Activated CD8-positive, alpha-beta T cell treated with anti-CD3 and anti-CD28 coated beads for 36 hours (primary cell): ENCODE data around the gene SERPINF2. TPM values are rescaled to one million over a fixed set of nuclear protein-coding genes. Genes with fewer than 3 reads are reported as not detected.

Experiments
- ATAC-seq: fragments of 200-7000 bp; cut with Tn5 transposase; one replicate; pipeline ENCODE4 v1.10.0; 2021; ENCODE audit warnings: mild to moderate bottlenecking, moderate library complexity
- CTCF ChIA-PET: fragments of 350-600 bp; sonication (Branson Sonifier 250); formaldehyde crosslinking; loops from one replicate; lab custom pipeline; 2021; ENCODE audit warnings: antibody characterized with exemption; lab: Charles Lee
- POLR2A ChIA-PET: fragments of 350-600 bp; sonication (Branson Sonifier 250); formaldehyde crosslinking; loops from one replicate; lab custom pipeline; 2021; ENCODE audit warnings: antibody characterized with exemption; lab: Charles Lee
- DNase-seq: peaks from one replicate; pipeline ENCODE4 v3.0.0-alpha.2; 2020
- H3K27ac Mint-ChIP-seq: one replicate; pipeline ENCODE4 v1.8.0; 2021; ENCODE audit warnings: mild to moderate bottlenecking, mixed read lengths
- H3K27me3 Mint-ChIP-seq: one replicate; pipeline ENCODE4 v1.8.0; 2021; ENCODE audit warnings: mixed read lengths
- H3K36me3 Mint-ChIP-seq: one replicate; pipeline ENCODE4 v1.8.0; 2021; ENCODE audit warnings: low read depth, mixed read lengths
- H3K4me1 Mint-ChIP-seq: one replicate; pipeline ENCODE4 v1.8.0; 2021; ENCODE audit warnings: low read depth, mixed read lengths
- H3K4me3 Mint-ChIP-seq: one replicate; pipeline ENCODE4 v1.8.0; 2021; ENCODE audit warnings: mild to moderate bottlenecking, moderate library complexity, mixed read lengths
- H3K9me3 Mint-ChIP-seq: one replicate; pipeline ENCODE4 v1.8.0; 2021; ENCODE audit warnings: mixed read lengths
- intact Hi-C: fragments of 100-400 bp; cut with micrococcal nuclease; formaldehyde crosslinking; loops from one replicate; pipeline ENCODE4 v1.10.0; 2022
- total RNA-seq, 2 experiments: library from RNA; stranded (reverse); gene quantifications; one replicate each; pipeline ENCODE4 v1.2.3, GENCODE V29; 2021
- TF ChIP-seq, protein P1 (sequence below): fragments of 200-600 bp; IDR thresholded peaks from one replicate; pipeline ENCODE4 v1.8.0; 2022; ENCODE audit warnings: antibody characterized with exemption, mild to moderate bottlenecking

The SERPINF2 gene
- total RNA-seq, 2 experiments from 2014 or later: 0.11 to 0.18 TPM

DNA sequence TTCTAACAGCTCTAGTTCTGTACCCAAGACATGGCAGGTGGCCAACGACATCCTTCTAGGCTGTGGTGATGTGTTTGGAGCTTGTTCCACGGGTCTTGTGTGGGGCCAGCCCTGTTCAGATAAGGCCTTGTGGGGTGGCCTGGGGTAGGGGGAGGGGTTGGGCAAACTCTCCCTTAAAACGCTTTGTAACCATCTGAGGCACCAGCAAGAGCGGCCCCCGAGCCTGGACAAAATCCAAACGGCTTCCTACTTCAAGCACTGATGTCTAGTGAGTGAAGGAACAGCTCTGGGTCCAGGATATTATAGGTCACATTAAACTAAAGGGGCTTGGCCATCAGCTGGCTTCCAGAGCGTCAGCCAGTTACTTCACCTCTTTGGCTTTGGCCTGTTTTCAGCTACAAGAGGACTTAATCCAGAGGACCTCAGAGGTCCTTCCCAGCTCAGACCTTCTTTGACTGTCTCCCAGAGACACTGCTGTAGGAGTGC is 31.1 kb downstream of the SERPINF2 start:
- intact Hi-C loops: loop anchor here (10.0 kb wide), 1 partner anchor 49 kb away; the partner anchor contains the start of gene WDR81
- H3K27me3 Mint-ChIP-seq: no peaks in the 10 kb centered on the region
- ATAC-seq: no peak
- POLR2A ChIA-PET: interaction anchor here (0.9 to 1.4 kb wide), 3 partner anchors 9 to 55 kb away, joined by 3 to 5 read pairs (median 4); no protein-coding TSS in a partner anchor
- H3K27ac Mint-ChIP-seq: peak overlapping the region; percentile 18
- H3K9me3 Mint-ChIP-seq: no peaks in the 10 kb centered on the region
- CTCF ChIA-PET: interaction anchor here (0.8 to 2.8 kb wide), 5 partner anchors 9 to 105 kb away, joined by 3 to 11 read pairs (median 3); no protein-coding TSS in a partner anchor
- no peak for DNase-seq
- TF ChIP-seq, protein P1, sequence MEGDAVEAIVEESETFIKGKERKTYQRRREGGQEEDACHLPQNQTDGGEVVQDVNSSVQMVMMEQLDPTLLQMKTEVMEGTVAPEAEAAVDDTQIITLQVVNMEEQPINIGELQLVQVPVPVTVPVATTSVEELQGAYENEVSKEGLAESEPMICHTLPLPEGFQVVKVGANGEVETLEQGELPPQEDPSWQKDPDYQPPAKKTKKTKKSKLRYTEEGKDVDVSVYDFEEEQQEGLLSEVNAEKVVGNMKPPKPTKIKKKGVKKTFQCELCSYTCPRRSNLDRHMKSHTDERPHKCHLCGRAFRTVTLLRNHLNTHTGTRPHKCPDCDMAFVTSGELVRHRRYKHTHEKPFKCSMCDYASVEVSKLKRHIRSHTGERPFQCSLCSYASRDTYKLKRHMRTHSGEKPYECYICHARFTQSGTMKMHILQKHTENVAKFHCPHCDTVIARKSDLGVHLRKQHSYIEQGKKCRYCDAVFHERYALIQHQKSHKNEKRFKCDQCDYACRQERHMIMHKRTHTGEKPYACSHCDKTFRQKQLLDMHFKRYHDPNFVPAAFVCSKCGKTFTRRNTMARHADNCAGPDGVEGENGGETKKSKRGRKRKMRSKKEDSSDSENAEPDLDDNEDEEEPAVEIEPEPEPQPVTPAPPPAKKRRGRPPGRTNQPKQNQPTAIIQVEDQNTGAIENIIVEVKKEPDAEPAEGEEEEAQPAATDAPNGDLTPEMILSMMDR: no peak
- peaks cover 9% of the 10 kb centered on the region for H3K36me3 Mint-ChIP-seq
- H3K4me3 Mint-ChIP-seq: no peak overlapping the region
- H3K4me1 Mint-ChIP-seq: peaks cover 22% of the 10 kb centered on the region

DNA sequence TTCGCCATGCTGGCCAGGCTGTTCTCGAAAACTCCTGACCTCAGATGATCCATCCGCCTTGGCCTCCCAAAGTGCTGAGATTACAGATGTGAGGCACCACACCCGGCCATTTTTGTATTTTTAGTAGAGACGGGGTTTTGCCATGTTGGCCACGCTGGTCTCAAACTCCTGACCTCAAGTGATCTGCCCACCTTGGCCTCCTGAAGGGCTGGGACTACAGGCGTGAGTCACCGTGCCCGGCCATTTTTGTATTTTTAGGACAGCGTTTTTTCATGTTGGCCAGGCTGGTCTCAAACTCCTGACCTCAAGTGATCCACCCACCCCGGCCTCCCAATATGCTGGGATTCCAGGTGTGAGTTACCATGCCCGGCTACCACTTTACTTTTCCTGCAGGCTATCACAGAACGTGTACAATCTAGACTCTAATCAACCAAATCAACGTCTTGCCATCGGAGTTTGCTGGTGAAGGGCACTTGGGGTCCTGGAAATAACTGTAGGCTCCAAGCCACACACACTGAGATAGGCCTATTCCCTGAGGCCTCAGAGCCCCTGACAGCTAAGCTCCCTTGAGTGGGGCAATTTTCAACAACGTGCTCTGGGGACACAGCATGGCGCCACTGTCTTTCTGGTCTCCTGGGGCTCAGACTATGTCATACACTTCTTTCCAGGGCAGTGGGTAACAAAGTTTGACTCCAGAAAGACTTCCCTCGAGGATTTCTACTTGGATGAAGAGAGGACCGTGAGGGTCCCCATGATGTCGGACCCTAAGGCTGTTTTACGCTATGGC is 31.9 kb downstream of the SERPINF2 start:
- POLR2A ChIA-PET: interaction anchor here (0.9 to 1.4 kb wide), 3 partner anchors 8 to 55 kb away, joined by 3 to 5 read pairs (median 4); no protein-coding TSS in a partner anchor
- ATAC-seq (no peak), DNase-seq (no peak)
- Mint-ChIP-seq H3K9me3 (no peaks in the 10 kb centered on the region), H3K27me3 (no peaks in the 10 kb centered on the region), H3K4me1 (peaks cover 16% of the 10 kb centered on the region), H3K36me3 (peaks cover 9% of the 10 kb centered on the region), H3K4me3 (no peak overlapping the region), H3K27ac (no peak overlapping the region)
- TF ChIP-seq, protein P1: no peak
- CTCF ChIA-PET: interaction anchor here (0.8 to 2.8 kb wide), 4 partner anchors 9 to 106 kb away, joined by 3 to 11 read pairs (median 3); no protein-coding TSS in a partner anchor
- intact Hi-C loops: loop anchor here (10.0 kb wide), 1 partner anchor 50 kb away; the partner anchor contains the start of gene WDR81

DNA sequence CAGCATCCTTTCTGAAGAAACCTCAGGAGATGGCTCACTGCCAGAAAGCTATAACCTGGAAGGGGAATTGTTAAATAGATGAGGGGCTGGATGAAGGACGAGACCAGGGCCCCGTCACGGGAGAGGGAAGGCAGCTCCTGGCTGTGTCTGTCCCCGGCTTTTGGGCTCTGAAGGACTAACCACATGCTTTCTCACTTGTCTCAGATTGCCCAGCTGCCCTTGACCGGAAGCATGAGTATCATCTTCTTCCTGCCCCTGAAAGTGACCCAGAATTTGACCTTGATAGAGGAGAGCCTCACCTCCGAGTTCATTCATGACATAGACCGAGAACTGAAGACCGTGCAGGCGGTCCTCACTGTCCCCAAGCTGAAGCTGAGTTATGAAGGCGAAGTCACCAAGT is 33.7 kb downstream of the SERPINF2 start:
- Mint-ChIP-seq H3K4me1 (peaks cover 5% of the 10 kb centered on the region), H3K4me3 (no peak overlapping the region), H3K27ac (no peak overlapping the region), H3K9me3 (no peaks in the 10 kb centered on the region), H3K36me3 (peaks cover 12% of the 10 kb centered on the region), H3K27me3 (no peaks in the 10 kb centered on the region)
- no peak for DNase-seq
- intact Hi-C loops: loop anchor here (10.0 kb wide), 1 partner anchor 52 kb away; the partner anchor contains the start of gene WDR81
- POLR2A ChIA-PET: interaction anchor here (0.9 kb wide), 1 partner anchor 13 kb away, joined by 3 read pairs; no protein-coding TSS in a partner anchor
- TF ChIP-seq, protein P1: no peak
- ATAC-seq: no peak
- CTCF ChIA-PET: interaction anchor here (1.6 kb wide), 1 partner anchor 55 kb away, joined by 5 read pairs; no protein-coding TSS in a partner anchor

DNA sequence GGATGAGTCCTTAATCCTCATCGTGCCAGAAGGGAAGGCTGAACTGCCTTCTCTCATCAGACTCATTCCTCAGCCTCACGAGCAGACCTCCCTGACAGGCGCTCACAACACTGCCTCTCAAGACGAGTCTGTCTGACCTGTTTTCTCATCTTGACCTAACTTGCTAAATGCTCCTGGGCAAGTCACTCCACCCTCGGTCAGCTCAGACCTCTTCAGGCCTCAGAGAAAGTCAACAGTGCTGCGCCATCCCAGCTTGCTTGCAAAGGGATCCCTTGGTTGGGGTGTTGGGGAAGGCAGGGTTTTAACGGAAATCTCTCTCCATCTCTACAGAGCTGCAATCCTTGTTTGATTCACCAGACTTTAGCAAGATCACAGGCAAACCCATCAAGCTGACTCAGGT is 34.2 kb downstream of the SERPINF2 start:
- CTCF ChIA-PET: interaction anchor here (1.6 kb wide), 1 partner anchor 56 kb away, joined by 5 read pairs; no protein-coding TSS in a partner anchor
- no peaks in the 10 kb centered on the region for H3K27me3 Mint-ChIP-seq
- peaks cover 16% of the 10 kb centered on the region for H3K36me3 Mint-ChIP-seq
- peaks cover 3% of the 10 kb centered on the region for H3K4me1 Mint-ChIP-seq
- TF ChIP-seq, protein P1: no peak
- no peak for DNase-seq
- POLR2A ChIA-PET: interaction anchor here (0.8 to 1.4 kb wide), 2 partner anchors 16 to 58 kb away, joined by 3 read pairs; no protein-coding TSS in a partner anchor
- ATAC-seq: no peak
- no peaks in the 10 kb centered on the region for H3K9me3 Mint-ChIP-seq
- H3K27ac Mint-ChIP-seq: peak overlapping the region; percentile 12
- intact Hi-C loops: loop anchor here (10.0 kb wide), 1 partner anchor 52 kb away; the partner anchor contains the start of gene WDR81
- H3K4me3 Mint-ChIP-seq: no peak overlapping the region
